Memory B cell (primary cell): ENCODE measurements around the gene TXNL4A.
A peak's percentile ranks its signal among the peaks of the same experiment; 100 is the strongest.

Experiments used
- ATAC-seq: fragments of 150-1000 bp; cut with Tn5 transposase; 2 replicates; pipeline ENCODE4 v1.10.0; 2021; ENCODE audit warnings: low read depth, mild to moderate bottlenecking, moderate library complexity
- DNase-seq, 2 donors: peaks; one replicate each; pipeline ENCODE4 v3.0.0; 2022; ENCODE audit warnings: low spot score in 2 of 2
- H3K27ac Mint-ChIP-seq: one replicate; pipeline ENCODE4 v1.8.0; 2022; ENCODE audit warnings: mild to moderate bottlenecking, moderate library complexity, mixed read lengths
- H3K27me3 Mint-ChIP-seq: one replicate; pipeline ENCODE4 v1.8.0; 2022; ENCODE audit warnings: mixed read lengths
- H3K36me3 Mint-ChIP-seq: one replicate; pipeline ENCODE4 v1.8.0; 2022; ENCODE audit warnings: mild to moderate bottlenecking, mixed read lengths
- H3K4me1 Mint-ChIP-seq: one replicate; pipeline ENCODE4 v1.8.0; 2022; ENCODE audit warnings: mixed read lengths
- H3K4me3 Mint-ChIP-seq: one replicate; pipeline ENCODE4 v1.8.0; 2022; ENCODE audit warnings: mild to moderate bottlenecking, moderate library complexity, mixed read lengths
- H3K9me3 Mint-ChIP-seq: one replicate; pipeline ENCODE4 v1.8.0; 2022; ENCODE audit warnings: mixed read lengths

Gene TXNL4A

DNA sequence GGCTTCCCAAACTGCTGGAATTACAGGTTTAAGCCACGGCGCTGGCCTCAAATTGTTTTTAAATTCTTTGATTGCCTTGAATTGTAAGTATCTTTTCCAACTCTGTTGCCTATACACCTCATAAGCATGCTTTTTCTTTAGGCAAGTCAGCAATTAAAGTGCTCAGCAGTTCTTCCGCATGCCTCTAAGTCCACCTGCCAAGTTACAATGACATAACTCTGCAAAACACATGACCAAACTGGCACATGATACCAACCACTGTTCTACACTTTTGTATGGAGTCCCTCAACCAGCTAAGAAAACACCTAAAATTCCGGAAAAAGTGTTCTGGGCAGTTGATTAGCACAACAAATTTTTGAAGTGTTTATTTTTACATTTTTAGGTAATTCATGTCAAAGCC lies 5.1 kb downstream of the TXNL4A start:
- Mint-ChIP-seq H3K27me3 (no peaks in the 10 kb centered on the region), H3K9me3 (no peaks in the 10 kb centered on the region), H3K4me3 (no peak overlapping the region), H3K4me1 (peaks cover 28% of the 10 kb centered on the region), H3K36me3 (peaks cover 13% of the 10 kb centered on the region), H3K27ac (no peak overlapping the region)
- DNase-seq (no peak), ATAC-seq (no peak)

DNA sequence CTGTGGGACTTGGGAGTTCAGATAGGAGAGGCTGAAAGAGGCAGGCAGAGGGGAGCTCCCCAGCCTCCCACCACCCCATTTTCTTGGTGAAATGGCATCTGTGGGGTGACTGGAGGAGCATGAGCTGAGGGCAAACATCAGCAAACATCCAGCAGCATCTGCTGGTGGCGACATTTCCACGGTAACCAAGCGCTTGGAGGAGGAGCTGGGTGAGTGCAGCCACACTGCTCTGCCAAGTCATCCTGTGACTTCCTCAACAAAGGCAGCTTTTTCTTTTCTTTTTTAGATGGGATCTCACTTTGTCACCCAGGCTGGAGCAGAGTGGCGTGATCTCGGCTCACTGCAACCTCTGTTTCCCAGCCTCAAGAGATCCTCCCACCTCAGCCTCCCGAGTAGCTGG lies 5.6 kb downstream of the TXNL4A start:
- DNase-seq (no peak), ATAC-seq (no peak)
- Mint-ChIP-seq H3K9me3 (no peaks in the 10 kb centered on the region), H3K27me3 (no peaks in the 10 kb centered on the region), H3K4me3 (no peak overlapping the region), H3K4me1 (peaks cover 31% of the 10 kb centered on the region), H3K27ac (no peak overlapping the region), H3K36me3 (peaks cover 15% of the 10 kb centered on the region)

DNA sequence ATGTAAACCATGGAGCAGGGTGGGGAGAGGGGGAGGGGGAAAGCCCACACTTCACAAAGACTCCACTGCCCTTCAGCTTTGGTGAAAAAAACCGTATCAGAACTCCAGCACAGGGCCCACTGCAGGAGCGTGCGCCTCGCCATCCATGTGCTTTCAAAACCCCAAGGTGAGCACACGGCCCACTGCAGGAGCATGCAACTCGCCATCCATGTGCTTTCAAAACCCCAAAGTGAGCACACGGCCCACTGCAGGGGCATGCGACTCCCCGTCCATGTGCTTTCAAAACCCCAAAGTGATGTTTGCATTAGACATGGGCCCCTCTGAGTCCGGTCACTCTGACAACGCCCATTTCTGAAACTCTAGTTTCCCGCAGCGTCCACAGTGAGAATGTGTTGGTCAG lies 7.8 kb downstream of the TXNL4A start:
- H3K36me3 Mint-ChIP-seq = peaks cover 17% of the 10 kb centered on the region
- H3K27me3 Mint-ChIP-seq = no peaks in the 10 kb centered on the region
- no peak overlapping the region for H3K4me3 Mint-ChIP-seq
- no peak for ATAC-seq
- no peak overlapping the region for H3K27ac Mint-ChIP-seq
- no peak for DNase-seq
- H3K9me3 Mint-ChIP-seq = no peaks in the 10 kb centered on the region
- peaks cover 22% of the 10 kb centered on the region for H3K4me1 Mint-ChIP-seq

DNA sequence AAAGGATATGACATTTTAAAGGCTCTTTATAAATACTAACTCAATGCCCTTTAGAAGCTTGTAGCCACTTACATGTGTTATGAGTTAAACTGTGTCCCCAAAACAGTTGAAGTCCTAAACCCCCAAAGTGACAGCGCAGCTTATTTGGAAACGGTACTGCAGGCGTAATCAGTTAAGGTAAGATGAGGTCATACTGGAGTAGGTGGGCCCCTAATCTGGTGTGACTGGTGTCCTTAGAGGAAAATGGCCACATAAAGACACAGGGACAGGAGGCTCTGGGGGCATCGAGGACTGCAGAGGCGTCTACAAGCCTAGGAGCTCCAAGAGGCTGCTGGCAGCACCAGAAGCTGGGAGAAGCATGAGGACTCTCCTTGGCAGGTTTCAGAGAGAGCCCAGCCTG lies 8.5 kb downstream of the TXNL4A start:
- Mint-ChIP-seq H3K4me1 (peaks cover 23% of the 10 kb centered on the region), H3K27me3 (no peaks in the 10 kb centered on the region), H3K27ac (no peak overlapping the region)

DNA sequence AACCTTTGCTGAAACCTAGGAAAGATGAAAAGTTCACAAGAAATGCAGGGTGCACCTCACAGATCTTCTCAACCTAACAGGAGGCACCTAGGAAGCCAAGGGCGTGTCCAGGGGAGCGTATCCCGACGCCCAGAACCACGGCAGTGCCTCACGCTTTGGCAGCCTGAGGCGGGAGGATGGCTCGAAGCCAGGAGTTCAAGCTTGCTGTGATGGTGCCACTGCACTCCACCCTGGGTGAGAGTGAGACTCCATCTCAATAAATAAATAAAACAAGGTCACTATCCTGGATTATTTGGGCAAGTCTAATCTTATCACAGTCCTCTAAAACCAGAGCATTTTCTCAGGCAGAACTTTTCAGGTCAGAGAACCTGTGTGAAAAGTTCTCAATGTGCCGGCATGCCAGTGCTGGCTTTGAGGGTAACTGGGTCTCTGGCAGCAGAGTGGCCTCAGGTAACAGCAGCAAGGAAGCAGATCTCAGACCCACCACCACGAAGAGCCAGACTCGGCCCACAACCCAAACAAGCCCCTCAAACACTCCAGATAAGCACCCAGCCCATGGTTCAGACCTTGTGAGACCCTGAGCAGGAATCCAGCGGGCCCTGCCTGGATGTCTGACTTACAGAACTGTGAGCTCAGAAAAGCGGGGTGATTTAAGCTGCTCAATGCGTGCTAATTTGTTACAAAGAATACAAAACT lies 12.2 kb downstream of the TXNL4A start:
- Mint-ChIP-seq H3K4me3 (no peak overlapping the region), H3K4me1 (peaks cover 5% of the 10 kb centered on the region), H3K27me3 (no peaks in the 10 kb centered on the region), H3K27ac (no peak overlapping the region), H3K36me3 (peaks cover 27% of the 10 kb centered on the region), H3K9me3 (no peaks in the 10 kb centered on the region)
- ATAC-seq (no peak), DNase-seq (no peak)

More for the DNA sequence above, 8.5 kb downstream of the TXNL4A start:
- Mint-ChIP-seq H3K36me3 (peaks cover 21% of the 10 kb centered on the region), H3K4me3 (no peak overlapping the region), H3K9me3 (no peaks in the 10 kb centered on the region)
- ATAC-seq = no peak
- DNase-seq = no peak

DNA sequence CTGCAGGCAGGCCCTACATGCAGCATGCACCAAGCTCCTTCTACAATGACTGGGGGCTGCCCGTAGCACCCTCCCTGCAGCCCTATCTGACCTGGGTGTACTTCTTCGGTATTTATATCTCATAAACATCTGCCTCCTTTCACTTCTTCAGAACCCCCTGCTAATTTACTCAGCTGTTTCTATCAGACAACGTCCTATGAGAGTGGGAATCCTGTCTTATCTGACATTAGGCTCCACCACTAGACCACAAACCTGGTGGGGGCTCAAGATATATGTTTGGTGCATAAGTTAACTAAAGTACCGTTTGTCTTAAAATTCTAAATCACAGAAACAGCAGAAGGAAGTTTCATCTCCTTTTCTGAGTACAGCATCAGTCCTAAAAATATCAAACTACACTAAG lies 13.3 kb downstream of the TXNL4A start:
- Mint-ChIP-seq H3K4me3 (no peak overlapping the region), H3K36me3 (peaks cover 32% of the 10 kb centered on the region), H3K27ac (no peak overlapping the region), H3K4me1 (peaks cover 5% of the 10 kb centered on the region), H3K9me3 (no peaks in the 10 kb centered on the region), H3K27me3 (no peaks in the 10 kb centered on the region)
- ATAC-seq (no peak), DNase-seq (no peak)

DNA sequence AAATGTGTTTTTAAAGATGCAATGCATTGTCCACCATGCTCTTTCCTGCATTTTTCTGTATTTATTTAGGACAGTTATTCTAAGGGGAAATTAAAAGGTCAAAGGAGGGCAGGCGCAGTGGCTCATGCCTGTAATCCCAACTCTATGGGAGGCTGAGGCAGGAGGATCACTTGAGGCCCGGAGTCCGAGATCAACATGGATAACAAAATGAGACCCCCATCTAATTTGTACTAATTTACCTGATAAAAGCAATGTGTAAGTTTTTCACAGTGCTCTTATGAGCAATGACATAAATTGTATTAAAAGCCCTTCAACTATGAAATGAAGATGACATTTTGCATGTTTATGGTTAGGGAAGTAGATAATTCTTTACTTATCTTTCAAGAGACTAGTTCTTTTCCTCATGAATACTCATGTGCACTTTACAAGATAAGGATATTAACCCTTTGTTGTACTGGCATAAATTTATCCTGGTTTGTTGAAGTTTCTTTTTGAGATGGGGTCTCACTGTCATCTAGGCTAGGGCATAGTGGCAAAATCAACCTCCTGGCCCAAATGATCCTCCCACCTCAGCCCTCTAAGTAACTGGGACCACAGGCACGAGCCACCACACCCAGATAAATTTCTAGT lies 14.2 kb downstream of the TXNL4A start:
- Mint-ChIP-seq H3K27me3 (no peaks in the 10 kb centered on the region), H3K27ac (no peak overlapping the region), H3K9me3 (no peaks in the 10 kb centered on the region), H3K4me1 (peaks cover 5% of the 10 kb centered on the region), H3K4me3 (no peak overlapping the region), H3K36me3 (peaks cover 32% of the 10 kb centered on the region)
- ATAC-seq (no peak), DNase-seq (no peak)

DNA sequence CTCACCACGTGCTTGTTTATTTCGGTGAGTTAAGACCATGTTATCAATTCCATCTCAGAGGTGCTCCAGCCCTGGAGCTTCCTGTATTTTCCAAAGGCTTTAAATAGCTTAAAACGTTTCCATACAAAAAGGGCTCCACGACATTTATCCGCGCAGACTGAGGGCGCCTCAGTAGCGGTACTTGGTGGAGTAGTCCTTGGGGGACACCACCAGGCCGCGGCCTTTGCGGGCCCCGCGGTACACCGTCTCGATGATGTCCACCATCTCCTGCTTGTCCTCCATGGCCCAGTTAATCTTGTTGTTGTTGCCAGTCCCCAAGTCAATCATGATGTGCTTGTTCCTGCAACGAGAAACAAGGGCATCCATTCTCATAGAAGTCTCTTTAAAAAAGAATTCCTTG lies 14.8 kb downstream of the TXNL4A start:
- peaks cover 5% of the 10 kb centered on the region for H3K4me1 Mint-ChIP-seq

DNA sequence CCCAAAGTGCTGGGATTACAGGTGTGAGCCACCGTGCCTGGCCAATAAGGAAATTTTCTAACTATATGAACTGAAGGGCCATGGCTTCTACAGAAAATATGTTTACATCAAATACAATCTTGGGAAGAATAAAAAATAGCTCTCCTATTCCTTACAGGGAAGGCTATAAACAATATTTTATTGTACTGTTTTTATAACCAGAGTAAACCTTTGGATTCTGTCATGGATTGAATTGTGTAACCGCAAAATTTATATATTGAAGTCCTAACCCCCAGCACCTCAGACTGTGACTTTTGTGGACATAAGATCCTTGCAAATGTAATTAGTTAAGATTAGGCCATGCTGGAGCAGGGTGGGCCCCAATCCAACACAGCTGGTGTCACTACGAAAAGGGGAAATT lies 15.6 kb downstream of the TXNL4A start:
- Mint-ChIP-seq H3K27ac (no peak overlapping the region), H3K4me1 (peaks cover 3% of the 10 kb centered on the region), H3K4me3 (no peak overlapping the region), H3K9me3 (no peaks in the 10 kb centered on the region), H3K27me3 (no peaks in the 10 kb centered on the region), H3K36me3 (peaks cover 29% of the 10 kb centered on the region)
- DNase-seq (no peak), ATAC-seq (no peak)

More for the DNA sequence above, 14.8 kb downstream of the TXNL4A start:
- ATAC-seq (no peak), DNase-seq (no peak)
- Mint-ChIP-seq H3K9me3 (no peaks in the 10 kb centered on the region), H3K36me3 (peaks cover 32% of the 10 kb centered on the region), H3K27ac (no peak overlapping the region), H3K27me3 (no peaks in the 10 kb centered on the region), H3K4me3 (no peak overlapping the region)

DNA sequence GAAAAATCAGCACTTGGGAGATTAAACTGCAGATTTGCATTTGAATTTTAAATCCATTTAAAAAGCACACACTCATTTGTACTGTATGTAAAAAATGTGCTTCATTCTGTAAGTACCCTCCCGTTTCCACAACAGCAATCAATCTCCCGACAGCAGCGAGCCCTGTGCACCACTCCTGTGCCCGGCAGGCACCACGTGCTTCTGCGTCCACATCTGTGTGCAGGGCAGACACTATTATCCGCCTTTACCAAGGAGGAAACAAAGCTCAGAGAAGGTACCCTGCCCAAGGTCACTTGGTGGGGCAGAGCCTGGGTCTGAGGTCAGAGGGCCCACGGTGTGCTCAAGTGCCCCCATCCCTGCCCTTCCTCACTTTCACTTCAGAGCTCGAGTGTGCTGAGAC lies 16.4 kb downstream of the TXNL4A start:
- no peaks in the 10 kb centered on the region for H3K27me3 Mint-ChIP-seq
- H3K4me1 Mint-ChIP-seq = peaks cover 3% of the 10 kb centered on the region
- DNase-seq (no peak), ATAC-seq (no peak)
- peaks cover 29% of the 10 kb centered on the region for H3K36me3 Mint-ChIP-seq
- no peak overlapping the region for H3K4me3 Mint-ChIP-seq
- peak overlapping the region; percentile 41 for H3K27ac Mint-ChIP-seq
- H3K9me3 Mint-ChIP-seq = no peaks in the 10 kb centered on the region

DNA sequence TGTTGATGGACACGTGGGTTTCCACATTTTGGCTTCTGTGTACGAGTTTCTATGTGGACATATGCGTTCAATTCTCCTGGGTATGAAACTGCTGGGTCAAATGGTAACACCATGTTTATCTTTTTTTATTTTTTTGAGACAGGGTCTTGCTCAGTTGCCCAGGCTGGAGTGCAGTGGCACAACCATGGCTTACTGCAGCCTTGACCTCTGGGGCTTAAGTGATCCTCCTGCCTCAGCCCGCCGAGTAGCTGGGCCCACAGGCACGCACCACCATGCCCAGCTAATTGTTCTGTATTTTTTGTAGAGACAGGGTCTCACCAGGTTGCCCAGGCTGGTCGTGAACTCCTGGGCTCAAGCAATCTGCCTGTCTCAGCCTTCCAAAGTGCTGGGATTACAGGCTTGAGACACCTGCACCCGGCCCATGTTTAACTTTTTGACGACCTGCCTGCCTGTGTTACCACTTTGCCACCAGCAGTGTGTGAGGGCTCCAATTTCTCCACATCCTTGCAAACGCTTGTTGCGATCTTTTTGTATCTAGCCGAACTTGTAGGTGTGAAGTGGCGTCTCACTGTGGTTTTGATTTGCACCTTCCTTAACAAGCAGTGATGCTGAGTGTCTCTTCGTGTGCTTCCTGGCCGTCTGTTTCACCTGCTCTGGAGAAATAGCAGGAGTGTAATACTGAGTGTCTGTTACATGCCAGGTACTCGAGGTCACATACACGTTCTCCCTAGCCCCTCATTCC lies 17.0 kb downstream of the TXNL4A start:
- peak overlapping the region; percentile 41 for H3K27ac Mint-ChIP-seq
- no peaks in the 10 kb centered on the region for H3K27me3 Mint-ChIP-seq
- ATAC-seq = no peak
- H3K4me3 Mint-ChIP-seq = no peak overlapping the region
- peaks cover 29% of the 10 kb centered on the region for H3K36me3 Mint-ChIP-seq
- no peaks in the 10 kb centered on the region for H3K9me3 Mint-ChIP-seq
- peaks cover 3% of the 10 kb centered on the region for H3K4me1 Mint-ChIP-seq
- DNase-seq = no peak

DNA sequence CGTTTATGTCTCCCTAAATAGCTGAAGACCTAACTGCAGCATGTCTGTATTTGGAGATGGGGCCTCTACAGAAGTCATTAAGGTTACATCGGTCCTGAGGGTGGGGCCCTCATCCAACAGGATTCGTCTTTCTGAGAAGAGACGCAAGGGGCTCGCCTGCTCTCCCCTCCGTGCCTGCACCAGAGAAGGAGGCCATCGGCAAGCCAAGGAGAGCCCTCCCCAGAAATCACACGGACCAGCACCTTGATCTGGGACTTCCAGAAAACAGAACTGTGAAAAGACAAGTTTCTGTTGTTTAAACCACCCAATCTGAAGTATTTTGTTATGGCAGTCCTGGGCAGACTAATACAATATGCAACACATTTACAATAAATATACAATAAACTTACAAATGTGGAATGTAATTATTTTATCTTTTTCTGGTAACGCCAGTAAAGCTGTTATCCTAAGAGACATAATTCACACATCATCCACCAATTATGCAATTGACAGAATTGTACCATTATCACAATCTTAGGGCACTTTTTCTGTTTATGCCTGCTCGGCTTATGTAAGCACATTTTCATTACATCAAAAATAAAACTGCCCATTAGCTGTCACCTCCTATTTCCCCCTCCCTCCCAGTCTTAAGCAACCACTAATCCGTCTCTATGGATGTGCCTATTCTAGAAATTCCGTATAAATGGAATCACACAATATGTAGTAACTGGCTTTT lies 17.8 kb downstream of the TXNL4A start:
- Mint-ChIP-seq H3K4me3 (no peak overlapping the region), H3K36me3 (peaks cover 27% of the 10 kb centered on the region), H3K27ac (no peak overlapping the region), H3K9me3 (no peaks in the 10 kb centered on the region), H3K27me3 (no peaks in the 10 kb centered on the region), H3K4me1 (peaks cover 4% of the 10 kb centered on the region)
- DNase-seq (no peak), ATAC-seq (no peak)

DNA sequence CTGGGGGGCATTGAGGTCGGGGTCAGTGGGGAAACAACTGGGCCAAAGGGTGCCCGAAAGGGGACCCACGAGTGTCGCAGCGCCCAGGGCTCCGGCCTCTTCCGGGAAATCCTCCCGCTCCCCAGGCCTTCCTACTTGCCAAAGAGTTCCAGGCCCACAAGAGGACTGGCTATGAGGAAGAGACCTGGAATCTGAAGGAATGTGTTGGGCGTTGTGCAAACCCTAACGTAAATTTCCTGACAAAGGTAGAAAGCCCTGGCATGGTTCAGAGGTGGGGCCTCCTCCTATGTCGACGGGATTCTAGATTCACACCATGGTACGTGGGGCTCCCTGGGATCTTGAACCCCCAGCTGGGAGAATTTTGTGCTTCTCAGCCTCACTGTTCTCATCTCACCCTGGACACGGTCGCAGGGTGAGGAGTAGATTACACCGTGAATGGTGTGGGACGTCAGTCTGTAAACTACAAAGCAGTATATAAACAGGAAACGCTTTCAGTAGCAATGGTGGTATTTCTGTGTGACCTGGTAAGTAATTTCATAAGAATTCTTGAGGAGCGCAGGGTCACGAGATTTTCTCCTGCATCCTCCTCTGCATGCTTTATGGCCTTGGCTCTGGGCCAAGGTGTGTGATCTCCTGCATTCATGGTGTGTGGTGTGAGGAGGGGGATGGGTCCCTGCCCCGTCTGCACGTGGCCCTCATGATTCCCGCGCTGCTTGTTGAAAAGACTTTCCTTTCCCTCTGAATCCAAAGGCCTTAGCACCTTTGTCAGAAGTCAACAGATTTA lies 23.1 kb downstream of the TXNL4A start:
- ATAC-seq (no peak), DNase-seq (no peak)
- Mint-ChIP-seq H3K27me3 (peaks cover 2% of the 10 kb centered on the region), H3K36me3 (no peaks in the 10 kb centered on the region), H3K9me3 (no peaks in the 10 kb centered on the region), H3K4me1 (peaks cover 23% of the 10 kb centered on the region), H3K27ac (no peak overlapping the region), H3K4me3 (peak overlapping the region; percentile 68)
